GM23248 (cell line): Measurements from ENCODE around the gene TDRD12. TPM values are rescaled to one million over a fixed set of nuclear protein-coding genes. Genes with fewer than 3 reads are reported as not detected.
"Not testable (repeated sequence)": the region's sequence is repeated elsewhere in the genome, so short reads cannot be mapped to it uniquely, and the experiment has no call there.

Experiments used
- DNase-seq: peaks from one replicate; pipeline ENCODE4 v3.0.0-alpha.2; 2015
- H2AFZ ChIP-seq: fragments of 200-600 bp; sonication (generic); 2 replicates; pipeline ENCODE4 v1.6.1; 2016; ENCODE audit warnings: antibody characterized with exemption
- H3F3A ChIP-seq: fragments of 200-600 bp; sonication (generic); 2 replicates; pipeline ENCODE4 v1.6.1; 2016; ENCODE audit warnings: mild to moderate bottlenecking, antibody characterized with exemption, mixed run types; ENCODE audit not compliant: insufficient read depth
- H3K27ac ChIP-seq: fragments of 200-600 bp; sonication (generic); 2 replicates; pipeline ENCODE4 v1.5.1; 2016; ENCODE audit warnings: mild to moderate bottlenecking
- H3K27me3 ChIP-seq: fragments of 200-600 bp; sonication (generic); replicated peaks from 2 replicates; pipeline ENCODE4 v1.6.1; 2016; ENCODE audit warnings: mild to moderate bottlenecking; ENCODE audit not compliant: insufficient read depth
- H3K36me3 ChIP-seq: fragments of 200-600 bp; sonication (generic); 2 replicates; pipeline ENCODE4 v1.6.1; 2016; ENCODE audit warnings: low read depth, mild to moderate bottlenecking
- H3K4me1 ChIP-seq: fragments of 200-600 bp; sonication (generic); 2 replicates; pipeline ENCODE4 v1.6.1; 2016; ENCODE audit warnings: mild to moderate bottlenecking; ENCODE audit not compliant: insufficient read depth
- H3K4me2 ChIP-seq: fragments of 200-600 bp; sonication (generic); one replicate; pipeline ENCODE4 v1.6.1; 2016; ENCODE audit warnings: mild to moderate bottlenecking; ENCODE audit not compliant: unreplicated experiment
- H3K4me3 ChIP-seq: fragments of 200-600 bp; sonication (generic); 2 replicates; pipeline ENCODE4 v1.5.1; 2016; ENCODE audit warnings: mild to moderate bottlenecking
- H3K79me2 ChIP-seq: fragments of 200-600 bp; sonication (generic); 2 replicates; pipeline ENCODE4 v1.6.1; 2016; ENCODE audit warnings: mild to moderate bottlenecking; ENCODE audit not compliant: insufficient read depth
- H3K9ac ChIP-seq: fragments of 200-600 bp; sonication (generic); 2 replicates; pipeline ENCODE4 v1.6.1; 2016; ENCODE audit warnings: mild to moderate bottlenecking
- H3K9me2 ChIP-seq: fragments of 200-600 bp; sonication (generic); 2 replicates; pipeline ENCODE4 v1.6.1; 2016; ENCODE audit warnings: mixed run types, mild to moderate bottlenecking, moderate library complexity; ENCODE audit not compliant: insufficient read depth
- H3K9me3 ChIP-seq: fragments of 200-600 bp; sonication (generic); one replicate; pipeline ENCODE4 v1.6.1; 2017; ENCODE audit warnings: low read depth
- H4K20me1 ChIP-seq: fragments of 200-600 bp; sonication (generic); 2 replicates; pipeline ENCODE4 v1.6.0; 2016; ENCODE audit not compliant: insufficient read depth
- EZH2 ChIP-seq: fragments of 200-600 bp; sonication (generic); IDR thresholded peaks from 2 replicates; pipeline ENCODE4 v1.6.1; 2018; ENCODE audit warnings: antibody characterized with exemption, mild to moderate bottlenecking; ENCODE audit not compliant: insufficient read depth, poor library complexity, severe bottlenecking
- EZH2phosphoT487 ChIP-seq: fragments of 200-600 bp; sonication (generic); IDR thresholded peaks from 2 replicates; pipeline ENCODE4 v1.6.1; 2018; ENCODE audit warnings: antibody characterized with exemption, moderate library complexity, mild to moderate bottlenecking, low read depth; ENCODE audit not compliant: insufficient read depth
- WGBS, 2 experiments: methylation state at CpG; one replicate each; pipeline ENCODE4 v1.1.6; 2015 to 2017; ENCODE audit warnings: low lambda C conversion rate in 2 of 2, low coverage in 1 of 2; ENCODE audit errors: missing lambda C conversion rate in 2 of 2; 5-methylcytosine and 5-hydroxymethylcytosine counted together
- in situ Hi-C: fragments of 300-500 bp; cut with MboI; formaldehyde crosslinking; loops from 2 replicates; pipeline ENCODE4 v1.15.0; 2020
- polyA plus RNA-seq: library from polyadenylated mRNA; unstranded; fragments of >200 nt; fragmentation: Nextera tagmentation; extraction: Ambion mirVana; gene quantifications from 2 replicates; pipeline ENCODE4 v1.2.1, GENCODE V29; 2016
- total RNA-seq: library from RNA; depleted of rRNA; stranded (reverse); fragments of >200 nt; shearing (Covaris generic); gene quantifications from 2 replicates; pipeline ENCODE4 v1.2.3, GENCODE V29; 2014

The TDRD12 gene
- total and polyA plus RNA-seq, 2 experiments from 2014 or later, result 0.09 to 0.22 TPM

DNA sequence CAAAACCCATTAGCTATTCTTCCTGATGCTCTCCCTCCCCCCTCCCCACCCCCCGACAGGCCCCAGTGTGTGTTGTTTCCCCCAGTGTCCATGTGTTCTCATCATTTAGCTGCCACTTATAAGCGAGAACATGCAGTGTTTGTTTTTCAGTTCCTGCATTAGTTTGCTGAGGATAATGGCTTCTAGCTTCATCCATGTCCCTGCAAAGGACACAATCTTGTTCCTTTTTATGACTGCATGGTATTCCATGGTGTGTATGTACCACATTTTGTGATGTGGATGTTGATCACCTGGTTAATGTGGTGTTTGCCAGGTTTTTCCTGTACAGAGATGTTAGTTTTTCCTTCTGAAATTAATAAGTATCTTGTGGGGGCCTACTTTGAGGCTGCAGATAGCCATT is 31.5 kb downstream of the TDRD12 start:
- H4K20me1 ChIP-seq, result no peaks in the 10 kb centered on the region
- H3K27me3 ChIP-seq, result peaks cover 19% of the 10 kb centered on the region; the same call in 1 of the 2 replicates
- no peak overlapping the region for H3K9ac ChIP-seq
- no peak overlapping the region for H3K4me2 ChIP-seq
- no peak overlapping the region for H2AFZ ChIP-seq
- no peak overlapping the region for H3K27ac ChIP-seq
- H3K36me3 ChIP-seq, result no peaks in the 10 kb centered on the region
- no peaks in the 10 kb centered on the region for H3K9me3 ChIP-seq
- H3K4me3 ChIP-seq, result no peak overlapping the region
- H3F3A ChIP-seq, result no peaks in the 10 kb centered on the region
- TF ChIP-seq EZH2phosphoT487 (no peak), EZH2 (no peak)
- in situ Hi-C loops, result no loop called here
- DNase-seq, result no peak
- no peaks in the 10 kb centered on the region for H3K79me2 ChIP-seq
- H3K9me2 ChIP-seq, result no peaks in the 10 kb centered on the region
- 39% methylated on average over 2 of the region's 2 CpGs for WGBS, 2 experiments
- no peaks in the 10 kb centered on the region for H3K4me1 ChIP-seq

- Histone ChIP-seq H3K9me3 (no peaks in the 10 kb centered on the region), H3K9ac (no peak overlapping the region), H3F3A (no peaks in the 10 kb centered on the region), H3K4me3 (no peak overlapping the region), H2AFZ (no peak overlapping the region), H3K79me2 (no peaks in the 10 kb centered on the region), H3K36me3 (no peaks in the 10 kb centered on the region), H3K4me2 (no peak overlapping the region), H3K27ac (no peak overlapping the region), H3K27me3 (peaks cover 5% of the 10 kb centered on the region; the same call in 1 of the 2 replicates), H4K20me1 (no peaks in the 10 kb centered on the region), H3K4me1 (no peaks in the 10 kb centered on the region), H3K9me2 (no peaks in the 10 kb centered on the region)
- DNase-seq, result no peak
- in situ Hi-C loops, result no loop called here
- no peak for TF ChIP-seq EZH2
- TF ChIP-seq EZH2phosphoT487, result no peak
- WGBS, 2 experiments, result 20 to 23% methylated on average over 3 of the region's 3 CpGs
These were observed 37.6 kb downstream of the TDRD12 start for GRCh38 chr19:32757189-32757588.

GRCh38 chr19:32765365-32765764 is 45.8 kb downstream of the TDRD12 start:
- DNase-seq, H4K20me1 ChIP-seq, H2AFZ ChIP-seq, H3K9me2 ChIP-seq, H3K4me3 ChIP-seq, H3K4me2 ChIP-seq, H3F3A ChIP-seq, H3K4me1 ChIP-seq, H3K9ac ChIP-seq, H3K79me2 ChIP-seq, in situ Hi-C loops, H3K27me3 ChIP-seq, H3K36me3 ChIP-seq, H3K9me3 ChIP-seq, H3K27ac ChIP-seq: not testable (repeated sequence)
- 30 to 38% methylated on average over 5 of the region's 5 CpGs for WGBS, 2 experiments

DNA sequence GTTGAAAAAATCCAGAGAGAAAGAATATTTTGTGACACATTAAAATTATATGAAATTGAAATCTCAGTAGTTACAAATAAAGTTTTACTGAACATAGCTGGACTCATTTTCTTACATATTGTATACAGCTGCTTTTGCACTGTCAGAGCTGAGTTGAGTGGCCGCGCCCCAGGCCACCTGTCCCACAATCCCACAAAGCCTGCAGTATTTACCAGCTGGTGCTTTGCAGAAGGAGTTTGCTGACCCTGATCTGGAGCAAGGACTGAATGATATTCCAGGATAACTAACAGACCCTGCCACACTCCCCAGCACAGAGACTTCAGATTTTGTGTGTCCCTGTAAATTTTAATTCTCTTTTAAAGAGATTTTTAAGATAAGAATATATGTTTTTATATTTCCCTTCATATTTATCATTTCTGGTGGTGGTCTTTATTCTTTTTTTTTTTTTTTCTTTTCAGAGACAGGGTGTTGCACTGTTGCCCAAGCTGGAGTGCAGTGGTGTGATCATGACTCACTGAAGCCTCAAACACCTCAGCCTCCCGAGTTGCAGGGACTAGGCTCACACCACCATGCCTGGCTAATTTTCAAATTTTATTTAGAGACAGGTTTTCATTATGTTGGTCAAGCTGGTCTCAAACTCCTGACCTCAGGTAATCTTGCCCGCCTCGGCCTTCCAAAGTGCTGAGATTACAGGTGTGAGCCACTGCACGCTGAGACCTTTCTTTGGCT is 48.5 kb downstream of the TDRD12 start:
- no peak for DNase-seq

More for the DNA sequence above, 48.5 kb downstream of the TDRD12 start:
- Histone ChIP-seq H3K9me3 (no peaks in the 10 kb centered on the region), H3K36me3 (no peaks in the 10 kb centered on the region), H3K9ac (no peak overlapping the region), H3K4me3 (no peak overlapping the region), H4K20me1 (no peaks in the 10 kb centered on the region), H3K79me2 (no peaks in the 10 kb centered on the region), H3K4me1 (no peaks in the 10 kb centered on the region), H2AFZ (no peak overlapping the region), H3F3A (no peaks in the 10 kb centered on the region), H3K4me2 (no peak overlapping the region), H3K27me3 (peaks cover 4% of the 10 kb centered on the region; the same call in 1 of the 2 replicates), H3K27ac (no peak overlapping the region), H3K9me2 (no peaks in the 10 kb centered on the region)
- 49 to 51% methylated on average over 6 of the region's 6 CpGs for WGBS, 2 experiments
- TF ChIP-seq EZH2phosphoT487 (no peak), EZH2 (no peak)
- in situ Hi-C loops, result no loop called here
